ENCODE measurements around the gene DNASE1L3.
A peak's percentile ranks its signal among the peaks of the same experiment; 100 is the strongest.
"Not testable (repeated sequence)": the region's sequence is repeated elsewhere in the genome, so short reads cannot be mapped to it uniquely, and the experiment has no call there.

Gene DNASE1L3
- 0 to 0.57 reads per million in 2 donors for total RNA-seq

GRCh38 chr3:58210761-58211460 is at the start of gene DNASE1L3:
TSS of gene DNASE1L3 (minus strand) at chr3:58210972. CDS start at chr3:58210906, 66 bp downstream.
- DNase-seq, result no peak

GRCh38 chr3:58260261-58260731 is 49.5 kb upstream of the DNASE1L3 start:
- DNase-seq, result no peak

GRCh38 chr3:58258392-58259055 is 47.8 kb upstream of the DNASE1L3 start:
- DNase-seq, result no peak

- no peak for DNase-seq
Measured at GRCh38 chr3:58256511-58256910, 45.7 kb upstream of the DNASE1L3 start.

GRCh38 chr3:58256061-58256460 is 45.3 kb upstream of the DNASE1L3 start:
- no peak for DNase-seq

- DNase-seq, result no peak
Measured at GRCh38 chr3:58254144-58254543, 43.4 kb upstream of the DNASE1L3 start.

GRCh38 chr3:58251631-58252035 is 40.9 kb upstream of the DNASE1L3 start:
- DNase-seq, result no peak

- no peak for DNase-seq
Measured at GRCh38 chr3:58250093-58250707, 39.4 kb upstream of the DNASE1L3 start.

- DNase-seq, result no peak
Measured at GRCh38 chr3:58249358-58250092, 38.8 kb upstream of the DNASE1L3 start.

GRCh38 chr3:58246148-58247047 is 35.6 kb upstream of the DNASE1L3 start:
- DNase-seq, result no peak

GRCh38 chr3:58243976-58244585 is 33.3 kb upstream of the DNASE1L3 start:
- no peak for DNase-seq

- DNase-seq, result not testable (repeated sequence)
Measured at GRCh38 chr3:58242860-58243259, 32.1 kb upstream of the DNASE1L3 start.

- no peak for DNase-seq
Measured at GRCh38 chr3:58242340-58242739, 31.6 kb upstream of the DNASE1L3 start.

GRCh38 chr3:58241306-58242044 is 30.7 kb upstream of the DNASE1L3 start:
- no peak for DNase-seq

GRCh38 chr3:58238830-58239229 is 28.1 kb upstream of the DNASE1L3 start:
- no peak for DNase-seq

- peak; percentile 54 for DNase-seq
Measured at GRCh38 chr3:58237941-58238681, 27.3 kb upstream of the DNASE1L3 start.

- DNase-seq, result peak; percentile 59
Measured at GRCh38 chr3:58237238-58237940, 26.6 kb upstream of the DNASE1L3 start, which contains the start of gene ABHD6. TSS of gene ABHD6 (plus strand) at chr3:58237792. CDS start at chr3:58256587, 18,795 bp downstream.

GRCh38 chr3:58236527-58237237 is 25.9 kb upstream of the DNASE1L3 start:
- DNase-seq, result no peak

- no peak for DNase-seq
Measured at GRCh38 chr3:58235970-58236369, 25.2 kb upstream of the DNASE1L3 start.

Measured in activated gamma-delta T cell (primary cell).